GM19467 (cell line): ENCODE measurements around the gene TMEM198.
A peak's percentile ranks its signal among the peaks of the same experiment; 100 is the strongest.

Source experiments
- ATAC-seq: cut with Tn5 transposase; IDR thresholded peaks from one replicate; pipeline ENCODE4 v1.9.1; 2021; ENCODE audit warnings: mild to moderate bottlenecking, moderate library complexity; ENCODE audit not compliant: unreplicated experiment

Gene TMEM198

DNA sequence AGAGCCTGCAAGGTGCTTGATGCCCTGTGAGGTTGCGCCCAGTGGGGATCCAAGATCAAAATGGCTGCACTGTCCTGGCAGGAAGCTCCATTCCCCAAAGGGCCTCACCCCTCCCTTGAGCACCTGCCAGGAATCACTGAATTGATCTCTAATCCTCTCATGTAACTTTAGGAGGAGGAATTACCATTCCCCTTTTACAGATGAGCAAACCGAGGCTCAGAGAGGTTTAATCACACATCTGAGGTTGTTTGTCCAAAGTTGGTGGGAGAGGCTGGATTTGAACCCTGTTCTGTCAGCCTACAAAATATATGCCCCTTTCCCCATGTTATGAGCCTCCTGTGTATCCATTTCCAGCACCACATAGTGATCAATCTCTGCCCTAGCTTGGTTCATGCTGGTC is 19.0 kb upstream of the TMEM198 start:
- ATAC-seq = no peak

DNA sequence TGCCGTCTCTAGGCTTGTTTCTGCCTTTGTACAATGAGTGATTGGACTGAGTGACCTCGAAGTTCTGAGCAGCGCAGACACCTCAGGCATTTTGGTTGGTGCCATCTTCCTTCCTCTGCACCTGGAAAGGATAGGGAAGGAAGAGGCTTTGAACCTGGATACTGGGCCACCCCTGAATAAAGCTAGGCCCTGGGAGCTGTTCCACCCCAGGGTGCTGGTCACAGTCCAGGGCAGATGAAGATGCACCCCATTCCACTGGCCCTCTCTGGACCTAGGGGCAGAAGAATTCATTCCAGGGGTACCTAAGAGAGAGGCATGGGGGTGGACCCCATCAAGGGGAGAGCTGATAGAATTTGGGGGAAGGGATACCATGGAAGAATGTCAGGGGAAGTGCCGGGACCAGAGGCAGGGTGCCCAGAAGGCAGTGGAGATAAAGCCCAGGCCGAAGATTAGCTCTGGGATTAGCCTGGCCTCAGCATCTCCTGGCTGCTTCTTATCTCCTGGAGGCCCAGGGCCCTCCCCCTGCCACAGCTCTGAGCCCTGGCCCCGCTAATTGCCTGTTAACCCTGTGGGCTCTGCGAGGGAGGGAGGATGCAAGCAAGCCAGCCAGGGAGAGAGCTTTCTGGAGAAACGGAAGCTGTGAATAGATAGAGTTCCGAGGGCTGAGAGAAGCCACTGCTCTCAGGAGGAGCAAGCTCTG is 18.1 kb upstream of the TMEM198 start:
- ATAC-seq = no peak

DNA sequence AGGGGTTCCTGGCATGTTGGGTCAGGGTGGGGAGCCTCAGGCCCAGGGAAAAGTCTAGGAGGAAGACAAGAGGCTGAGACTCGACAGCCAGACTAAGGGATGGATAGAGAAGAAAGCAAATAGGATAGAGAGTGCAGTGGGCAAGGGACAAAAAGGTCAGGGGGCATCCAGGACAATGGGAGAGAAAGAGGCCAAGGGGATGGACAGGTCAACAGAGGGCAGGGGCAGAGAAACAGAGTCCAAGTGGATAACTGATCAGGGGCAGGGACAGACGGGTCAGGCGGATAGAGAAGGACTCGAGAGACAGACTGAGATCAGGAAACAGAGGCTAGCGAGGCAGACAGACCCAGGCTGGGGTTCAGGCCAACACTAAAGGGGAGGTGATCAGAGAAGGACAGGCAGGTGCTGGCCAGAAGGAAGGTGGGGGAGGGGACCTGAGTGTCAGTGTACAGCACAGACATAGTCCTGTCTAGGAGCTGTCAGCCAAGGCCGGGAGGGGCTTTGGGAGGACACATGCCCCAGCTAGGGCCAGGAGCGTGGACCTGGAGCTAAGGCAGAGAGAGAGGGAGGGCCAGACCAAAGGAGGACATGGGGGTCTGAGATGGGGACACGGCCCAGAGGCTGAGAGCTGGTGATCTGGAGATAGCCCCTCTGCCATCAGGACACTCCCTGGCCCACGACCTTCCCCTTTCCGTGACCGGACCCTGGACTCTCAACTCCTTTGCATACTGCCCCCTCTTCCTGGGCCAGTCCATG is 17.3 kb upstream of the TMEM198 start:
- no peak for ATAC-seq

DNA sequence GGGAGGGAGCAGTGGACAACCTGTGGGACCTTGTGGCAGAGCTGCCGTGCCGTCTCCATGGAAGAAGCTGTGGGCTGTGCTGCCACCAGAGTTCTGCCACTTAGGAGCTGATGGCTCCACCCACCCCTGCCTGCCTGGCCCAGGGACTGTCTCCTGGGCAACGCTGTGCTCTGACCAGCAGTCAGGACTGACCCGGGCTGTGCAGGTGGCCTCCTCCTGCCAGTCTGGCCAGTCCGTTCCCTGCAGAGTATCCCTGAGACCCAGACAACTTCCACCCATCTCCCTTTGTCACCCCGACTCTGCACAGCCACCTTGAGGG is 16.8 kb upstream of the TMEM198 start:
- no peak for ATAC-seq

DNA sequence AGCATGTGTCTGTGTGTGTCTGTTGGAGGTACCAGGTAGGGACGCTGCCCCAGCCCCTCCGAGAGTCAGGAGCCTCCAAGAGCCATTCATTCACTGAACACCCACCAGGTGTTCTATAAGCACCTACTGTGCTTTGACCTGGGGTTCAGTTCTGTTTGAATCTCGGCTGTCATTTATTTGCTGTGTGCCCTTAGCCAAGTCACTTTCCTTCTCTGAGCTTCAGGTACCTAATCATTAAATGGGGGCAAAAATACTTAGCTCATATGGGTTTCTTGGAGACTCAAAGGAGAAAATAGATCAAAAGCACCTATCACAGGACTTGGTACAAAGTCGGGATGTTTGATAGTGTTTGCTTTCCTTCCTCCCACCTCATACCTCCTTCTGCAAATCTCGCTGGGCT is 16.4 kb upstream of the TMEM198 start:
- no peak for ATAC-seq

DNA sequence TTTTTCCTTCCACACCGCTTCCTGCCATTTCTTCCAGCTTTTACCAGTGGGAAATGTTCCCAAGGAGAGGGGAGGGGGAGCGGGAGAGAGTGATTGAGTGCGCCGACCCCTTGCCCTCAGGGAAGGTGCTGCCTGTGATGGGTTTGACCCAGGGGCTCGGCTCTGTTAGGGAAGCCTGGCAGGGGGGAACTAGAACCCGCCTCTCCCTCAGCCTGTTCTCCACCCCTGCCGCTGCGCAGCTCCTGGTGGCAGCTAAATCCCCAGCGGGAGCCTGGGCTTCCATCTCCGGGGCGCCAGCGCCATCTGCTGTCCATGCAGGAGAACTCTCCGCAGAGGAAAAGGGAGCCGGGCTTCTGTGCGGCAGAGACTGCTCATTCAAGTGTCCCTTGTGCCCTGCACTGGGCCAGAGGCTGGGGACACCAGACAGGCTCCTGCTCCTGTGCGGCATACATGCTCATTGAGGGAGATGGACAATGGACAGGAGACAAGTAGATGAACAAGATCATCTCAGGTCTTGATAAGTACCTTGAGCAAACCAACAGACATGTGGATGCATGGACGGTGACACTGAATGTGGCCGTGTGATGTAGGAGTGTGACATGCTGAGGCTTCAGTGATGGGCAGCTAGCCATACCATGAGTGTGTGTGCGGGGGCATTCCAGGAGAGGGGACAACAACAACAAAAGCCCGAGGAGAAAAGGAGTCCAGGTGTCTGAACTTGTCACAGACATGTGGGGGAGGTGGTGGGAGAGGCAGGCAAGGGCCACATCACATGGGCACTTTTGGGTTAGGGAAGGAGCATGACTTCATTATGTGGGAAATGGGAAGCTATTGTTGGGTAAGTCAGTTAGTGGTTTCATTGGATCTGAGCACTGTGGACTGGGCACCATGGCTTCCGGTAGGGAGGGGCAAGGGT is 13.5 kb upstream of the TMEM198 start:
- peak; percentile 84 for ATAC-seq

DNA sequence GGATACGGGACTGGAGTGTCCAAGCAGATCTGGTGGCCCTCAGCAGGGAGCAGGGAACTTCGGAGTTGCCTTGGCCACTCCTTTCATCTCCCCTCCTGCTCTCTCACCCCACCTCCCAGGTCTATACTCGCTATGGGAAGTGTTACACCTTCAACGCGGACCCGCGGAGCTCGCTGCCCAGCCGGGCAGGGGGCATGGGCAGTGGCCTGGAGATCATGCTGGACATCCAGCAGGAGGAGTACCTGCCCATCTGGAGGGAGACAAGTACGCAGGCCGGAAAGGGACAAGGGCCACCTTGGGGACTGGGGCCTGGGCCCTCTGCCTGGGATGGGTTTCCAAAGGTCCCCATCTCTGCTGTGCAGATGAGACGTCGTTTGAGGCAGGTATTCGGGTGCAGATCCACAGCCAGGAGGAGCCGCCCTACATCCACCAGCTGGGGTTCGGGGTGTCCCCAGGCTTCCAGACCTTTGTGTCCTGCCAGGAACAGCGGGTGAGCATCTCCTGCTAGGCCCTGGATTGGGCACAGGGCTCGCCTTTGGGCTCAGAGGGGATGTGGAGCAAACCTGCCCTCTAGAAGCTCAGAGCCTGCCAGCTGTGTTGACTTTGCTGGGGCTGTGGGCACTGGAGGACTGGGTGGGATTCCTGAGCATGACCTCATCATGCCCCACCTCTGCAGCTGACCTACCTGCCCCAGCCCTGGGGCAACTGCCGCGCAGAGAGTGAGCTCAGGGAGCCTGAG is 12.0 kb upstream of the TMEM198 start:
- ATAC-seq = no peak

DNA sequence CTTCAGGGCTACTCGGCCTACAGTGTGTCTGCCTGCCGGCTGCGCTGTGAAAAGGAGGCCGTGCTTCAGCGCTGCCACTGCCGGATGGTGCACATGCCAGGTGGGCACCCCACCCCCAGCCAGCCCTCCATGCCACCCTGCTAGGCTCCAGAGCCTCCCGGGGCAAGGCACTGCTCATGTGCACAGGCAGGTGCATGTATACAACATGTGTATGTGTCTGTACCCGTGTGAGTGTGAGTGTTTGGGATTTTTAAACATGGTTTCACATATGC is 11.5 kb upstream of the TMEM198 start:
- ATAC-seq = no peak

DNA sequence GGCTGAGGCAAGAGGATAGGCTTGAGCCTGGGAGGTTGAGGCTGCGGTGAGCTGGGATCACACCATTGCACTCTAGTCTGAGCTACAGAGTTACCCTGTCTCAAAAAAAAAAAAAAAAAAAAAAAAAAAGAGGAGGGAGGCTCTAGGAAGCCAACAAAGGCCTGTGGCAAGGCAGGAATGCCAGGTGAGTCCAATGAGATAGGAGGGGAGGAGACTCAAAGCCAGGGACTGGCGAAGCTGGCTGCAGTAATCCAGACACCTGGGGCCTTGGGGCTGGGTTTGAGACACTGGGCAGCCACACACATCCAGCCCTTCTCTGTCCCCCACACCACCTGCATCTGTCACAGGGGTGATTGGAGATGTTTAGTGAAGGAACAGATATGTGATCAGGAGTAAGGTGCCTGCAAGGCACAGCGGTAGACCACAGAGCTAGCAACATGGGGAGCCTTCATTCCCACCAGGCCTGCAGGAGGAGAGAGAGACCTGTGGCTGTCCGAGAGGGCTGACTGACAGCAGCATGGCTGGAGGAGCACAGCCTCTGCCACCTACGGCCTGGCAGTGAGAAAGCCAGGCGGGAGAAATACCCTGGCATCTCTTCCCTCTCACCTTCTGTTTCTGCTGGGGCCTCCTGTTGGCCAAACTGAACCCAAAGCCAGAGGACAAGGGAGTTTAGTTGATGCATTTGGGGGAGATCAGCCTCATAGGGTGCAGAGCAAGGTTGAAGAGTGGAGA is 9.7 kb upstream of the TMEM198 start:
- no peak for ATAC-seq

DNA sequence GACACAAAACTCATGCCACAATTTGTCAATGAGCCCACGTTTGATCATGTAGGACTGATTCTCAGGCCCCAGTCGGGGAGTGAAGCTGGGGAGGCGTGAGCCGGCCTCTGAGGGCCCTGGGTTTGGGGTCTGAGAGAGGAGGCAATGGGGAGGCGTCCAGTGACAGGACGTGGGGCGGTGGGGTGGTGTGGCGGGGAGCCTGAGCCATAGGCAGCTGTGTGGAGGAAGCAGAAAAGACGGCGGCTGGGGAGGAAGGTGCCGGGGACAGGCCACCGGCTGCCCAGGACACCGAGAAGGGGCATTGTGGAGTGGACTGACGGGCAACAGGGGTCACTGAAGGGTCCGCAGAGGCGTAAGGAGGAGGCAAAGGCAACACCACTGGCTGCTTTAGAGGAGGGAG is 7.4 kb upstream of the TMEM198 start:
- no peak for ATAC-seq

DNA sequence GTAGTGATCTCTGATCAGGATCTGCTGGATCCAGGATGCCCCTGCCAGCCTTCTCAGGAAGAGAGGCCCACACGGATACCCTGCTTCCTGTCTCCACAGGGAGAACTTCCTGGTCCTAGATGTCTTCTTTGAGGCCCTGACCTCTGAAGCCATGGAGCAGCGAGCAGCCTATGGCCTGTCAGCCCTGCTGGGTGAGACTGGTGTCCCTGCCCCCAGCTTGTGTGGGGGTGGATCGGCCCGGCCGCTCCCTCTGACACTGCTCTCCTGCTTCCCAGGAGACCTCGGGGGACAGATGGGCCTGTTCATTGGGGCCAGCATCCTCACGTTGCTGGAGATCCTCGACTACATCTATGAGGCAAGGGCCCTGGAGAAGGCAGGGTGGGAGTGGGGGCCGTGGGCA is 6.9 kb upstream of the TMEM198 start:
- no peak for ATAC-seq

DNA sequence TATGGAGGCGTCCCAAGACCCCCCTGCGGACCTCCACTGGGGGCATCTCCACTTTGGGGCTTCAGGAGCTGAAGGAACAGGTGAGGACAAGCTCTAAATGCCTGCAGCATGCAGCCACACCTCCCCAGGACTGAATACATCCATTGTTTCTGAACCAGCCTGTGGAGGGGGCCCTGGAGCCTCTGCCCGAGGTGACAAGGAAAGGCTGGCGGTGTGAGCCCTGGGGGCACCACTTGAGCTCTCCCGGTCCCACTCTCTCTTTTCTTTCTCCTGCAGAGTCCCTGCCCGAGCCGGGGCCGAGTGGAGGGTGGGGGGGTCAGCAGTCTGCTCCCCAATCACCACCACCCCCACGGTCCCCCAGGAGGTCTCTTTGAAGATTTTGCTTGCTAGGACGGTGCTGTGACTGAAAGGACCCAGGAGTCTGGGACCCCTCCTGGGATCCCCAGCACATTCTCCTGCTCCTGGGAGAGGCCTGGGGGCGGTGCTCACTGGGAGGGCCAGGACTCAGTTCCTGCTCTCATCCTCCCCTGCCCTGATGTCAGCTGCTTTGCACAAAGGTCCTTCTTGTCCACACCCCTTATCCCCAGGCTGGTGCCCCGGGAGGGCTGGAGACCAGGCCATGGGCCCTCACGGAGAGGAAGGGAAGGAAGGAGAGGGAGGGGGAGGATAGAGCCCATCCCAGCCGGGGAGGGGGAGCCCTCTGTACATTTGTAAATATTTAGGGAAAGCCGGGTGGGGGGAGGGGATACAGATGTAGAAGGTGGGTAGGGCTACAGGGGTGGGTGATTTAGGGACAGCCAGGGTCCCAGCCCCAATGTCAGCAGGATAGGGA is 6.0 kb upstream of the TMEM198 start:
- ATAC-seq = no peak

DNA sequence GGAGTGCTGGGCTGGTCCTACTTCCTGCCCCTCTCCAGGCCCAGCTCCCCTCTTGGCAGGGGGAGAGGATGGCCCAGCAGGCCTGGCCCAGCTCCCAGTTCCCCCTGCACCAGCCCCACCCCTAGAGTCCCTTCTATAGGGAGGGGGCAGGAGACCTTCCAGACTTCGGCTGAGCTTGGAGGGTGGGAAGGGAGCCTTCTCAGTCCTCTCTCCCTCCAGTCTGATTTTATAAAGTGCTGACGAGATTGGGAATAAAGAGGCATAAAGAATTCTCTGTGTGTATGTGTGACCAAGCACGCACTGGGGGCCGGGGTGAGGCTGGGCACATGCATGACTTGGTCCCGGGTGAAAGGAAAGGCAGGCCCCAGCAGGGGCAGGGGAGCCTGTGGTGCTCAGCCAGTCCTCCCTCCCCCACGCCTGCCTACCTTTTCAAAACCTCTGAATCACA is 5.3 kb upstream of the TMEM198 start:
- no peak for ATAC-seq

DNA sequence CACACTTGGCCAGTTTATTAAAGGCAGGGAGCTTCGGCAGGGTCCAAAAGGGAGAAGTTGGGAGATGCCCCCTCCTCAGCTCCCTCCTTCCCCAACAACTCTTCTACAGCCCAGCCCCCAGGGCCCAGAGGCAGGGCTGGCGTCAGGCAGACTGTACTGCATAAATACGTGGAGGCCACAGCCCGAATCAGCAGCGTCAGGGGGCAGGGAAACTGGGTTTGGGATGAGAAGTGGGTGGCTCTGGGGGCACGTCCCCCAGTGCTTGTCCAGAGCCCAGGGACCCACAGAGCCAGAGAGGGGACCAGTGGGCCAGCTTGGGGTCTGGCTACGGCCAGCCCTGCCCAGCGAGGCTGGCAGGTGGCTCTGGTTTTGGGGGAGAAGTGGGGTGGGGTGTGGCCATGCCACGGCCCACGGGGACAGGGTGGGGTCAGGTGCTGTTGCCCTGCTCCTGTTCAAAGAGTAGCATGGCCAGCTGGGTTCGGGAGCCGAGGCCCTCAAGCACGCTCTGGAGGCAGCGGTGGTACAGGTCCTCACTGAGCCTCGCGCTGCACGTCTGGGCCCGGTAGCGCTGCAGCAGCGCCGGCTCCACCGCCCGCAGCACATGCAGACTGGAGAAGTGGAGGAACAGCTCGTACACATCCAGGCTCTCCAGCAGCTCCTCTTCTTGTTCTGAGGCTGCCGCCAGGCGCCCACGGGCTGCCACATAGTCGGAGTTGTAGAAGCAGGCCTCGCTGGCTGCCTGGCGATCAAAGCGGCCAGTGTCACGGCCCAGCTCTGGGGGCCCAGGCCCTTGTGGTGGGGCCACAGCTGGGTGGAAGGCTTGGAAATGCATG is 4.7 kb upstream of the TMEM198 start:
- no peak for ATAC-seq

DNA sequence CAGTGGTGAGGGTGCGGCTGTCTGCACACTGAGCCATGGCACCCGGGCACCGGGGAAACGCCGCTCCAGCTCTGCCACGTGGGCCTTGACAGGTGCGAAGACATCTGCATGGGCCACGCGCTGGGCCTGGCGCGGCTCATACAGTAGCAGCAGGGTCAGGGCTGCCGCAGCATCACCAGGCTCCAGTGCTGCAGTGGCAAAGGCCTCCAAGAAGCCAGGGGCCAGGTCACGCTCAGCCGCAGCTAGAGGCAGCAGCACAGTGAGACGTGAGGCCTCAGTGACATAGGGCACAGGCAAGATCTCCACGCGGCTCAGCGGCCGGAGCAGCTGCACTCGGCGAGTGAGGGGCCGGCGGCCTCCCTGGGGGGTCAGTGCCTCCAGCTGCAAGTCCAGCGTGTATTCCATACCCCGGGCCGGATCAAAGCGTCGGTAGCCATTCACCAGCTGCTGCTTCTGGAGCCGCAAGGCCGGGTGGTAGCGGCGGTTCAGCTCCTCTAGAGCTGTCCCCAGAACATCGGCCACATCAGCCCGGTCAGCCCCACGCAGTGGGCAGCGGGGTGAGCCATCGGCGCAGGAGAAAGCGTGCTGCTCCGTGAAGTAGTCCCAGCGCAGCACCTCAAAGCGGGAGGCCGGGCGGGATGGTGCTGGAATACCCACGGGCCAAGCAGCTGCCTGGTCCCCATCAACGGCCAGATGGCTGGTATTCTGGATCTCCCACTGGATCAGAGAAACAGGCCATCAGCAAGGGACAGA is 3.7 kb upstream of the TMEM198 start:
- no peak for ATAC-seq

DNA sequence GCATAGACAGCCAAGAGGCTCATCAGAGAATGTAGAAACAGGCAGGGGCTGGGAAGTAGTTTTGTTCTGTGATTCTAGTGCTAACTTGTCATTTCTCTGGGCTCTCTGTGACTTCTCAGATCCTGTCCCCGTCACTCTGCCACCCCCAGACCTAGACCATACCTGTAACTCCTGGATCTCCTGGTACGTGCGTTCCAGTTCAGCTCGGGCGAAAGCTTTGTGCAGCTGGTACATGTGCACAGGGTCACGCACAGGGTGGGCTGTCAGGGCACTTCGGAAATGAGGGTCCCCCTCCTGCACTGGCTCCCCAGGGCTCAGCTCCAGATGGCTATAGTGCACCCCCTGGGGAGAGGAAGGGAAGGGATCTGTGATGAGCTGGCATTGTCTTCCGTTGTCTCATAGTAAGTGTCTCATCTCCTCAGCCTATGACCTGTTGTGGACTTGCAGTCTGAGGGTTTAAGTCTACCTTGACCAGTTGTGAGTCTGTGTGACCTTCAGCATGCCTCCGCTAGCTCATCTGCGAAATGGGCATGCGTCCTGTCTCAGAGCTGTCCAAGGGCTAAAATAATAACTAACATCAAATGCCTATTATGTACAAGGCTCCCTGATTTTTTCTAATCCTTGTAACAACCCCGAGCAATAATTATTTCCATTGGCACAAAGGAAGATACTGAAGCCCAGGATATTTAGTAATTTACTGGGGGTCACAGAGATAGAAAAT is 2.9 kb upstream of the TMEM198 start:
- ATAC-seq = no peak

DNA sequence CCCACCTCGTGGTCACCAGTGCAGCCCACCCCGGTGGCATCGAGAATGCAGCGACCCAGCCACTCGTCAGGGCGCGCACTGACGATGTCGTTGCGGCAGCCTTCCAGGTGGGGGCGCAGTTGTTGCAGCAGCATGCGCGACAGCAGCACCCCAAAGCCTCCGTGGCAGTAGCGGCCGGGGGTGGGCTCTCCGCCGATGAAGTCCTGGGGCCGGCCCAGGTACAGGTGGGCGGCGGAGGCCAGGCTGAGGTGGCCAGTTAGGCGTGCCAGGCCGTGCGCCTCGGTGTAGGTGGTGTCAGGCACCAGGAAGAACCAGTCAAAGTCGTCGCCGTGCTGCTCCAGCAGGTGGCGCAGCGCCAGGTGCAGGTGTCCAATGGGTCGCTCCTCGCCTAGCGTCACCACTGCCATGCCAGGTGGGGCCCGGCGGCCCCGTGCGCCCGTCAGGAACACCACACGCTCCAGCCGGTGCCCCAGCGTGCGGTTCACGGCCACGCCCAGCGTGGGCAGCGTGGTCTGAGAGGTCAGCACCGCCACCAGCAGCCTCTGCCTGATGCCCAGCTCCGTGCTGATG is 2.1 kb upstream of the TMEM198 start:
- ATAC-seq = peak; percentile 38
